Colonic mucosa (tissue), 4 donors: ENCODE measurements around the gene PSTPIP1. TPM values are rescaled to one million over a fixed set of nuclear protein-coding genes. Genes with fewer than 3 reads are reported as not detected.

ENCODE experiments used
- DNase-seq: peaks from one replicate; pipeline ENCODE4 v3.0.0-alpha.2; 2020
- H3K27ac ChIP-seq: fragments of 200-600 bp; one replicate; pipeline ENCODE4 v1.8.0; 2021
- H3K27me3 ChIP-seq: fragments of 200-600 bp; one replicate; pipeline ENCODE4 v1.8.0; 2021
- H3K36me3 ChIP-seq: fragments of 200-600 bp; one replicate; pipeline ENCODE4 v1.8.0; 2021
- H3K4me1 ChIP-seq: fragments of 200-600 bp; one replicate; pipeline ENCODE4 v1.8.0; 2021; ENCODE audit warnings: mild to moderate bottlenecking
- H3K4me3 ChIP-seq: fragments of 200-600 bp; one replicate; pipeline ENCODE4 v1.8.0; 2021
- H3K9ac ChIP-seq, 2 donors: one replicate each; pipeline ENCODE4 v1.7.0; 2013; ENCODE audit warnings: control low read depth in 2 of 2, low read depth in 2 of 2, low read length in 2 of 2
- H3K9me3 ChIP-seq: fragments of 200-600 bp; one replicate; pipeline ENCODE4 v1.8.0; 2021
- intact Hi-C: fragments of 100-400 bp; cut with DNase I; formaldehyde crosslinking; loops from one replicate; pipeline ENCODE4 v1.14.1; 2022
- total RNA-seq, 2 donors: library from RNA; stranded (reverse); fragmentation: NEBNext Ultra II Directional in 1 of 2; extraction: Animal tissue kit (Norgen Biotek cat#: 25700) in 1 of 2; gene quantifications; one replicate each; pipeline ENCODE4 v1.2.1, GENCODE V29; 2021
- TF ChIP-seq, protein P1 (sequence below): fragments of 200-600 bp; IDR thresholded peaks from one replicate; pipeline ENCODE4 v1.8.0; 2022; ENCODE audit warnings: antibody characterized with exemption, mild to moderate bottlenecking
- donor health status: healthy.
- donor health status: DM: no; HTN: no; CAD: no.
- donor health status: DM: no; HTN: no; CAD: no.

PSTPIP1 gene
- total RNA-seq, 2 donors from 2014 or later = 3.7 to 4.2 TPM

DNA sequence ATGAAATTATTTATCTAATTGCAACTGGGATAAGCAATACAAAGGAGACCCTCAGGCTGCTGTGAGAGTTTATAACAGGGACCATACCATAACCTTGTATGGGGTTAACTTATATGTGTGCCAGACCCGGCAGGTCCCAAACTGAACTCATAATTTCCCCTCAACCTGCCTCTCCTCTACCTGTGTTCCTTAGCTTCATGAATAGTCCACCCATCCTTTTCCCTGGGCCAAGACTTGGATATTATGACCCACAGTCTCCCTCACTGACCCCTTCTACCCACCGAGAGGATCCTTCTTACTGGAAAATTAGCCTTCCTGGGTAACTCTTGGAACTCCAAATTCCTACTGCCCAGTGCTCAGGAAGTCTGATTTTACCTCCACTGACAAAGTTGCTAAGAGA, 79.4 kb downstream of the PSTPIP1 start:
- Histone ChIP-seq H3K9ac (no peak overlapping the region), H3K27ac (no peak overlapping the region), H3K27me3 (no peaks in the 10 kb centered on the region), H3K4me1 (peaks cover 5% of the 10 kb centered on the region), H3K9me3 (no peaks in the 10 kb centered on the region), H3K4me3 (no peak overlapping the region), H3K36me3 (no peaks in the 10 kb centered on the region)
- intact Hi-C loops = no loop called here
- DNase-seq = no peak
- TF ChIP-seq, protein P1, sequence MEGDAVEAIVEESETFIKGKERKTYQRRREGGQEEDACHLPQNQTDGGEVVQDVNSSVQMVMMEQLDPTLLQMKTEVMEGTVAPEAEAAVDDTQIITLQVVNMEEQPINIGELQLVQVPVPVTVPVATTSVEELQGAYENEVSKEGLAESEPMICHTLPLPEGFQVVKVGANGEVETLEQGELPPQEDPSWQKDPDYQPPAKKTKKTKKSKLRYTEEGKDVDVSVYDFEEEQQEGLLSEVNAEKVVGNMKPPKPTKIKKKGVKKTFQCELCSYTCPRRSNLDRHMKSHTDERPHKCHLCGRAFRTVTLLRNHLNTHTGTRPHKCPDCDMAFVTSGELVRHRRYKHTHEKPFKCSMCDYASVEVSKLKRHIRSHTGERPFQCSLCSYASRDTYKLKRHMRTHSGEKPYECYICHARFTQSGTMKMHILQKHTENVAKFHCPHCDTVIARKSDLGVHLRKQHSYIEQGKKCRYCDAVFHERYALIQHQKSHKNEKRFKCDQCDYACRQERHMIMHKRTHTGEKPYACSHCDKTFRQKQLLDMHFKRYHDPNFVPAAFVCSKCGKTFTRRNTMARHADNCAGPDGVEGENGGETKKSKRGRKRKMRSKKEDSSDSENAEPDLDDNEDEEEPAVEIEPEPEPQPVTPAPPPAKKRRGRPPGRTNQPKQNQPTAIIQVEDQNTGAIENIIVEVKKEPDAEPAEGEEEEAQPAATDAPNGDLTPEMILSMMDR = no peak

DNA sequence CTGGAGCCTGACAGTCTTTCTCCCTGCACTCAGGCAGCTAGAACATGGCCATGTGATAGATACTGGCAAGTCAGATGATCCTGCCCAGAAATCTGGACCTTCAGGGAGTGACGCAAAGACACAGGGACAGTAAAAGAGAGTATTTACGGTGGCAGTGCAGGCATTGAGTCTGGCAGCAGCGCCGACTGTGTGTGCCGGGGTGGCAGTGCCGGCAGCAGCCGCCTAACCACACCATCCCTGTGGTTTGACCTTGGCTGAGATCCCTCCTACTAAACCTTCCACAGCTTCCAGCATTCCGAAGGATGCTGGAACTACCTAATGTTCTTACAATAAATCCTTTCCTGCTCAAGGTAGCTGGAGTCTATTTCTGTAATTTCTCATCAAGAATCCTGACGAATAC, 80.6 kb downstream of the PSTPIP1 start:
- Histone ChIP-seq H3K4me1 (no peaks in the 10 kb centered on the region), H3K9ac (no peak overlapping the region), H3K9me3 (no peaks in the 10 kb centered on the region), H3K36me3 (no peaks in the 10 kb centered on the region), H3K27ac (no peak overlapping the region), H3K4me3 (no peak overlapping the region), H3K27me3 (no peaks in the 10 kb centered on the region)
- DNase-seq = no peak
- intact Hi-C loops = no loop called here
- TF ChIP-seq, protein P1 = no peak

DNA sequence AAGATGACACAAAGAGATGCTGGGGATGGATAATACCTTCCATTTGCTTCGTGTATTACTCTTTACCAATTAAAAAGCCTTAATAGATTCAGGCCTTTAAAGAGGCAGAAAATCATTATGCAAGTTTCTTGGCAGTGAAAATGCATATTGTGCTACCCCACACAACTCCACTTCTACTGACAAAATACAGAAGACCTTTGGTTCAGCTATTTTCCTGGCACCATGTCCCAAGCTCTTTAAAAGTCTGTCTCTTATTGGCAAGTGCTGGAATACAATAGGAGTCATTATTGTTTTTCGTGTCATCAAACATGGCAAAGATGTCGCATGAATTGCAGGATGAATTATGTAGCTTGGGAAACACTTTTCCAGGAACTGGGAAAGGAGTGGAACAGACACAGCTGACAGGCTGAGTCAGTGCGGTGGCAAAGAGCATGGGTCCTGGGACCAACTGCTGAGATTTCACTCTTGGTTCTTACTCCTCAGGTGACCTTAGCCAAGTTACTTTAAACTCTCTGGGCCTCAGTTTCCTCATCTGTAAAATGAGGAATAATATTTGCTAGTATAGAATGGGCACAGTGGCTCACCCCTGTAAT, 81.5 kb downstream of the PSTPIP1 start:
- no peaks in the 10 kb centered on the region for H3K27me3 ChIP-seq
- no peak for DNase-seq
- no peaks in the 10 kb centered on the region for H3K36me3 ChIP-seq
- H3K4me3 ChIP-seq = no peak overlapping the region
- no peaks in the 10 kb centered on the region for H3K9me3 ChIP-seq
- intact Hi-C loops = no loop called here
- no peaks in the 10 kb centered on the region for H3K4me1 ChIP-seq
- TF ChIP-seq, protein P1 = no peak
- no peak overlapping the region for H3K27ac ChIP-seq
- H3K9ac ChIP-seq = no peak overlapping the region

DNA sequence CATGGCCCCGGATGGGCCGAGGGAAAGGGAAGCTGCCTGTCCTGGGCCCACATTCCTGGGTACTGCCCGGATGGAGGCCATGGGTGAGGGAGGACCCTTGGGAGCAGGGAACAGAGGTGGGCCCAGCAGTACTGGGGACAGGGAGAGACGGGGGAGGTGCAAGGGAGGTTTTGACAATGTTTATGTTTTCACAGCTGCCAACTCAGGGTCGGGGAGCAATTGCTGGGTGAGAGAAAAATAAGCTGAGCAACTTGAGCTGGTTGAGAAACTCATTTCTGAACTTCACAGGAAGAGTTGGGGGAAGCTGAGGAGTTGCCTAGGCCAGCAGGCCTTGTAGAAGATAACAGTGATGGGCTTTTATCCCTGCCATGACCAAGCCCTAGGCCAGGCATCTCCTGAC, 87.0 kb downstream of the PSTPIP1 start:
- no peak overlapping the region for H3K27ac ChIP-seq
- intact Hi-C loops = no loop called here
- TF ChIP-seq, protein P1 = no peak
- no peaks in the 10 kb centered on the region for H3K9me3 ChIP-seq
- DNase-seq = no peak
- H3K27me3 ChIP-seq = no peaks in the 10 kb centered on the region
- H3K4me1 ChIP-seq = no peaks in the 10 kb centered on the region
- H3K9ac ChIP-seq = no peak overlapping the region
- no peak overlapping the region for H3K4me3 ChIP-seq
- H3K36me3 ChIP-seq = no peaks in the 10 kb centered on the region

DNA sequence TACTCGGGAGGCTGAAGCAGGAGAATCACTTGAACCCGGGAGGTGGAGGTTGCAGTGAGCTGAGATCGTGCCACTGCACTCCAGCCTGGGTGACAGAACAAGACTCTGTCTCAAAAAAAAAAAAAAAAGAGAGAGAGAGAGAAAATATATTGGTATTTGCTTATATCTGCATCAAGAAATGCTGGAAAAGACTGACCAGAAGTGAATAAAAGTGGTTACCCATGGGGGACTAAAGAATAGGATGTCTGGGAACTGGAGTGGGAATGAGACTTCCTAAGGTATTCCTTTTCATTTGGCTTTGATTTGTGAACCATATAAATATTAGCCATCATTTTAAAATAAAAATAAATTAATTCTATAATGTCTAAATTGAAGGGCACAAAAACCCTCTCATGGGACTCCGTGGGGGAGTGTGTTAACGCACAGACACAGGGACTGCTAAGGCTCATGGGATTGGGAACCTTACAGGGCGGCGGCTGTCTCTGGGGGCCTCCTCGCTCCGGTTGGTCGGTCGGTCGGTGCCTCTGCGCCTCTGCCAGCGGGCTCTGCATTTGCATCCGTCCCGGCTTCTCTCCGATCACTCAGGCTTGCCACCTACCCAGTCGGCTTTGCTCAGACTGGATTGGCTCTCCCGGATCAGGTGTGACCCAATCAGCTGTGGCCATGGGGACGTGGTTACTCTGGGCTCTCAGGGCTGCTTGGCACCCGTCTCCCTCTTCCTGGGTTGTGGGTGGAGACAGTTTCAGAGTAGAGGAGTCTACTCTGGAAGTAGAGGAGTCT, 88.6 kb downstream of the PSTPIP1 start:
- intact Hi-C loops = no loop called here
- TF ChIP-seq, protein P1 = no peak
- no peak overlapping the region for H3K9ac ChIP-seq
- H3K36me3 ChIP-seq = no peaks in the 10 kb centered on the region
- H3K4me3 ChIP-seq = peak overlapping the region; percentile 18
- no peak overlapping the region for H3K27ac ChIP-seq
- no peaks in the 10 kb centered on the region for H3K27me3 ChIP-seq
- H3K9me3 ChIP-seq = no peaks in the 10 kb centered on the region
- DNase-seq = peak; percentile 93
- no peaks in the 10 kb centered on the region for H3K4me1 ChIP-seq
